ENCODE measurements around the gene AGAP1.

AGAP1 gene

GRCh38 chr2:235563056-235563910, 69.4 kb downstream of the AGAP1 start:
- H3K9me3 ChIP-seq (ENCODE audit: control insufficient read depth, insufficient read depth, low read length): no peaks in the 10 kb centered on the region
- no peaks in the 10 kb centered on the region for H3K79me2 ChIP-seq (ENCODE audit: control insufficient read depth, low read length)
- H3K4me3 ChIP-seq (ENCODE audit: low read length): no peak overlapping the region
- H3F3A ChIP-seq (ENCODE audit: control insufficient read depth, insufficient read depth): no peaks in the 10 kb centered on the region
- no peaks in the 10 kb centered on the region for H4K20me1 ChIP-seq (ENCODE audit: control insufficient read depth, insufficient read depth, low read depth, low read length)
- no peaks in the 10 kb centered on the region for H3K9me2 ChIP-seq (replicated peaks; ENCODE audit: control insufficient read depth, low read length)
- no peaks in the 10 kb centered on the region for H3K27me3 ChIP-seq (ENCODE audit: control insufficient read depth, low read length)
- no peak overlapping the region for H3K27ac ChIP-seq (ENCODE audit: low read depth, low read length)
- H3K36me3 ChIP-seq (ENCODE audit: control insufficient read depth, low read length): no peaks in the 10 kb centered on the region
- H3K4me2 ChIP-seq (ENCODE audit: low read length): no peak overlapping the region
- no peaks in the 10 kb centered on the region for H3K4me1 ChIP-seq (ENCODE audit: control insufficient read depth, low read length)
- no peak for TF ChIP-seq EZH2phosphoT487 (IDR thresholded peaks at IDR 0.05; ENCODE audit: borderline replicate concordance, low read length)
- TF ChIP-seq CTCF (IDR thresholded peaks at IDR 0.05; ENCODE audit: low read depth, low read length, poor library complexity, severe bottlenecking): no peak

- H3K36me3 ChIP-seq (ENCODE audit: control insufficient read depth, low read length): no peaks in the 10 kb centered on the region
- H3F3A ChIP-seq (ENCODE audit: control insufficient read depth, insufficient read depth): no peaks in the 10 kb centered on the region
- no peaks in the 10 kb centered on the region for H4K20me1 ChIP-seq (ENCODE audit: control insufficient read depth, insufficient read depth, low read depth, low read length)
- no peak overlapping the region for H3K4me3 ChIP-seq (ENCODE audit: low read length)
- no peaks in the 10 kb centered on the region for H3K9me2 ChIP-seq (replicated peaks; ENCODE audit: control insufficient read depth, low read length)
- no peaks in the 10 kb centered on the region for H3K79me2 ChIP-seq (ENCODE audit: control insufficient read depth, low read length)
- H3K9me3 ChIP-seq (ENCODE audit: control insufficient read depth, insufficient read depth, low read length): no peaks in the 10 kb centered on the region
- H3K27ac ChIP-seq (ENCODE audit: low read depth, low read length): no peak overlapping the region
- H3K4me1 ChIP-seq (ENCODE audit: control insufficient read depth, low read length): no peaks in the 10 kb centered on the region
- TF ChIP-seq CTCF (IDR thresholded peaks at IDR 0.05; ENCODE audit: low read depth, low read length, poor library complexity, severe bottlenecking): no peak
- no peak for TF ChIP-seq EZH2phosphoT487 (IDR thresholded peaks at IDR 0.05; ENCODE audit: borderline replicate concordance, low read length)
- H3K27me3 ChIP-seq (ENCODE audit: control insufficient read depth, low read length): no peaks in the 10 kb centered on the region
- H3K4me2 ChIP-seq (ENCODE audit: low read length): no peak overlapping the region
These were observed 70.2 kb downstream of the AGAP1 start for GRCh38 chr2:235564066-235564465.

- Histone ChIP-seq H3K4me2 (ENCODE audit: low read length) (no peak overlapping the region), H3K4me1 (ENCODE audit: control insufficient read depth, low read length) (no peaks in the 10 kb centered on the region), H3K27me3 (ENCODE audit: control insufficient read depth, low read length) (no peaks in the 10 kb centered on the region), H3K9me3 (ENCODE audit: control insufficient read depth, insufficient read depth, low read length) (no peaks in the 10 kb centered on the region), H4K20me1 (ENCODE audit: control insufficient read depth, insufficient read depth, low read depth, low read length) (no peaks in the 10 kb centered on the region), H3K27ac (ENCODE audit: low read depth, low read length) (no peak overlapping the region), H3K9me2 (replicated peaks; ENCODE audit: control insufficient read depth, low read length) (no peaks in the 10 kb centered on the region), H3F3A (ENCODE audit: control insufficient read depth, insufficient read depth) (no peaks in the 10 kb centered on the region), H3K36me3 (ENCODE audit: control insufficient read depth, low read length) (no peaks in the 10 kb centered on the region), H3K4me3 (ENCODE audit: low read length) (no peak overlapping the region), H3K79me2 (ENCODE audit: control insufficient read depth, low read length) (no peaks in the 10 kb centered on the region)
- TF ChIP-seq CTCF (IDR thresholded peaks at IDR 0.05; ENCODE audit: low read depth, low read length, poor library complexity, severe bottlenecking) (no peak), EZH2phosphoT487 (IDR thresholded peaks at IDR 0.05; ENCODE audit: borderline replicate concordance, low read length) (no peak)
These were observed 71.2 kb downstream of the AGAP1 start for GRCh38 chr2:235564884-235565530.

All from DOHH2 (cell line).